HG03196 (cell line): Measurements from ENCODE around the gene TRPC4AP.

Experiments used
- ATAC-seq: cut with Tn5 transposase; IDR thresholded peaks from one replicate; pipeline ENCODE4 v1.9.1; 2021; ENCODE audit not compliant: unreplicated experiment

The TRPC4AP gene

GRCh38 chr20:34990661-34991214 lies 101.9 kb downstream of the TRPC4AP start:
- no peak for ATAC-seq

GRCh38 chr20:34990231-34990630 lies 102.4 kb downstream of the TRPC4AP start:
- ATAC-seq, result no peak

DNA sequence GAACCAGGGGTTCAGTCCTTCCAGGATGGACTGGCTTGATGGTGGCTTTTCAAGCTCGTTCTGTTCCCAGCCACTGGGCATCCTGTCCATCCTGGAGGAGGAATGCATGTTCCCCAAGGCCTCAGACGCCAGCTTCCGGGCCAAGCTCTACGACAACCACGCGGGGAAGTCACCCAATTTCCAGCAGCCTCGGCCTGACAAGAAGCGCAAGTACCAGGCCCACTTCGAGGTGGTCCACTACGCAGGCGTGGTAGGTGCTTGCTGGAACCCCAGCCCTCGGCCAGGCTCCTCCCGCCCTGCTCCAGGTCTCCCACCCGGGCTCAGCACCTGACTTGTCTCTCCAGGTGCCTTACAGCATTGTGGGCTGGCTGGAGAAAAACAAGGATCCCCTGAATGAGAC lies 102.9 kb downstream of the TRPC4AP start:
- no peak for ATAC-seq

DNA sequence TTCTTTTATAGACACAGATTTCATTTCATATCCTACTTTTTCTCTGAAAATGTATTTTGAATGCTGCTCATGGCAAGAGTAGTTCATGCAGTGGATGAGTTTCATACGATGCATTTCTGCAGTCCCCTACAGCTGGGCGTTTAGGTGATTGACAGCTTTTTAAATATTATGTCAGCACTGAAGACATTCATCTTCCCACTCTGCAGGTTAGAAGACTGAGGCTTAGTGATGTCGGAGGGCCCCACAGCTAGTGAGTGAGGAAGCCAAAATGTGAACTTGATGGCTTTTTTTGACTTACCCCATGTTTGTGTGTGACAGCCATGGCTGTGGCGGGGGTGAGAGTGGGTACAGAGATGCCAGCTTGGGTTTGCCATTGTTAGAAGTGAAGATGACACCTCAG lies 103.5 kb downstream of the TRPC4AP start:
- no peak for ATAC-seq

DNA sequence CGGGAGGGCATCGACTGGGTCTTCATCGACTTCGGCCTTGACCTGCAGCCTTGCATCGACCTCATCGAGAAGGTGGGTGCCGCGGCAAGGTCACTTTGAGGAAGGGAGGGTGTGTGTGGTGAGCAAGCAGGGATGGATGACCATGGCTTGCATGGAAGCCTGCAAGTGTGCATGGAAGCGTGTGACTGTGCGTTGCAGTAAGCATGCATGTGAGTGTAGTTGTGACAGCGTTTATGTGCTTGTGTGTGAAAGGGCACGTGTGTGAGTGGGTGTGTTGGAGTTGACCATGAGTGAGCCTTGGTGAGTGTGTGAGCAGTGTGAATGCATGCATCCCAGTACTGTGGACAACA lies 104.4 kb downstream of the TRPC4AP start:
- no peak for ATAC-seq

DNA sequence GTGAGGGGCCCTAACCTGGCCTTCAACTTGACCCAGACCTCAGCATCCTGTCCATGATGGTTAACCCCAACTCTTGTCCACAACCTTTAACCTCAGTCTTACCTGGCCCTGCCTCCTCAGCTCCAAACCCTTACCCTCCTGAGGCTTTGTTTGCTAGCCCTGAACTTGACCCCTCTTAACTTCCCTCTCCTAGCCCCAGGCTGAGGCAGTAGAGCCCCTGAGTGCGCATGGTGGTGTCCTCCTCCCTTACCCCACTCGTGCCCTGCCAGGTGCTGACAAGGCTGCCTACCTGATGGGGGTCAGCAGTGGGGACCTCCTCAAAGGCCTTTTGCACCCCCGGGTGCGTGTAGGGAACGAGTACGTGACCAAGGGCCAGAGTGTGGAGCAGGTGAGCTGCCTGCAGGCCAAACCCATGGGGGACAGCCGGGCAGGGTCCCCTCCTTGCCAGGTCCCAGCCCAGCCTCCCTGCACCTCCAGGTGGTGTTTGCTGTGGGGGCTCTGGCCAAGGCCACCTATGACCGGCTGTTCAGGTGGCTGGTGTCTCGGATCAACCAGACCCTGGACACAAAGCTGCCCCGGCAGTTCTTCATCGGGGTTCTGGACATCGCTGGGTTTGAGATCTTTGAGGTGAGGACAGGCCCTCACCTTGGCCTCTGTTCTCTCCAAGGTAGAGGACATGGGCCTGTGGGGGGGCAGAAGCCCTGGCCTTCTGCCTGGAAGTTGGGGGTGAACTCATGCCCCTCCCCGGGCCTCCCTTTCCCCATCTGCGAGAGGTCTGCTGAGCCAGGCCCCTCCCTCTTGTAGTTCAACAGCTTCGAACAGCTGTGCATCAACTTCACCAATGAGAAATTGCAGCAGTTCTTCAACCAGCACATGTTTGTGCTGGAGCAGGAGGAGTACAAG lies 105.1 kb downstream of the TRPC4AP start:
- no peak for ATAC-seq

DNA sequence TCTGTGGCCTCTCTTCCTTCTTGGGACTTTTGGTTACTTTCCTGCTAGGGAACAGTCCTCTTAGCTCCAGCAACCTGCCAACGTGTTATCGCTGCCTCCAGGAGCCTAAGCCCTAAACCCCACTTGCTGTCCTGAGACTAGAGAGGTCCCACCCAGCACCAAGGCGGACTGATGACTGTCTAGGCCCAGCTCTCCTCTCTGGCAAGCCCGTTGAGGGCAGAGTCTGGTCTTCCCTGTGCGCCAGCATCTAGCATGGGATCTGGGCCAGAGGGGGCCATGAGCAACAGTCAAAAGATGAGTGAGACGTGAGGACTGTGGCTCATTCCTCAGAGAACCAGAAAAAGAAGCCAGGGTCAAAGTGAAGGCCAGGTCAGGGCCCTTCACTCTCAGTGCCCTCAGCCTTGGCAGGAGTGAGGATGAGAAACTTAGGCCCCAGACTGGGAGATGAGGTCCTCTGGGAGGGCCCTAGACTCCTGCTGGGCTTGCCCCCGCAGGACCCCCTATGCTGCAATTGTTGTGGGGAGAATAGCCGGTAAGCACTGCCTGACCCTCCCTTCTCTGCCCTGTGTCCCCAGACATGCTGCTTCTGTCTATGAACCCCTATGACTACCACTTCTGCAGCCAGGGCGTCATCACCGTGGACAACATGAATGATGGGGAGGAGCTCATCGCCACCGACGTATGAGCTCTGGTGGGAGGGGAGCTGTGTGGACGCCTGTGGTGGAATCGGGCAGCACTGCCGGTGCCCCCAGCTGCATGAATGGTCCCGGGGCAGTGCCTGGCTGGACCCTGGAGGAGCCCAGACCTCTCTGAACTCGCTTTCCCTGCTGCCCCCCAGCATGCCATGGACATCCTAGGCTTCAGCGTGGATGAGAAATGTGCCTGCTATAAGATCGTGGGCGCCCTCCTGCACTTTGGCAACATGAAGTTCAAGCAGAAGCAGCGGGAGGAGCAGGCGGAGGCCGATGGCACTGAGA lies 106.0 kb downstream of the TRPC4AP start:
- no peak for ATAC-seq

DNA sequence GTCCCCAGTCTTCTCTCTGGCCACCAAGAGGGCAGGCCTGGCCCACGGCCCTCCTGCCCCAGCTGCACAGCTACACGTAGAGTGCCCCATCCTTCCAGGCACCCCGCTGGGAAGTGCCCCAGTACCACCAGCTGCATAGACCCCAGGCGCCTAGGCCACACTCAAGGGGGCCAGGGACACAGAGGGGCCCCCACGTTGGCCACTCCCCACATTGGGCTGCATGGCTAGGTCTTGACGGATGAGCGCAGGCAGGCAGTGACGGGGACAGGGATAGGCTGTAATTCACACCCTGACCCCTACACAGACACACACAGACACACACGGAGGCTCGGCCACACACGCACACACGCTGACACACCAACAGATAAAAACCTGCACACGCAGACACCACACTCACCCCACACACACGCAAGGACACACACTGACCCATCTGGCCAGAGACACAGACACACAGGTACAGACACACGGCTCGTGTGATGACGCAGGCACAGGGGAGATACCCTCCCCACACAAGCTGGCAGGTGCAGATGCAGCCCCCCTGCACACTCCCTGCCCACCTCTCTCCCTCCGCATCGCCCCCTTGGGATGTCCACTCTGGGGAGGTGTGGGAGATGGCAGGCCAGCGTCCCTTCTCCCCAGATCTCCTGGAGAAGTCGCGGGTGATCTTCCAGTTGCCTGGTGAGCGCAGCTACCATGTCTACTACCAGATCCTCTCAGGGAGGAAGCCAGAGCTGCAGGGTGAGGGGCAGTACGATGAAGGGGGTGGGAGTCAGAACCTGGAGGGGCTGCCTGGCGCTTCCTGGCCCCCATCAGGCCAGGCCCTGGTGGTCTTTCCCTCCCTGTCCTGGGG lies 106.9 kb downstream of the TRPC4AP start:
- ATAC-seq, result no peak

DNA sequence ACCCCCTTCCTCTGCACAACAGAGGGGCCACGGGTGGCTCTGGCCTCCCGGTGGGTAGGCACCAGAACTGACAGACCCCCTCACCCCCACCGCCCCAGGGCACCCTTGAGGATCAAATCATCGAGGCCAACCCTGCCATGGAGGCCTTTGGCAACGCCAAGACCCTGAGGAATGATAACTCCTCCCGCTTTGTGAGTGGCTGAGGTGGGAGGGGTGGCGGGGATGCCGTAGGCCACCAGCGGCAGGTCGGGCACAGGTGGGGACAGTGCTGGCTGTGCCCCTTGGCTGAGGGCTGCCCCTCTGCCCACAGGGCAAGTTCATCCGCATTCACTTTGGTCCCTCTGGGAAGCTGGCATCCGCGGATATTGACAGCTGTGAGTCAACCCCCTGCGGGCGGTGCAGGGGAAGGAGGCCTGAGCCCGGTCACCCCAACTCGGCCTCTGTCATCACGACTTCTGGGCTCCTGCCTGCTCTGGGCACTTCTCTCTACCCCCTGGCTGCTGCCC lies 107.8 kb downstream of the TRPC4AP start:
- ATAC-seq, result no peak

- ATAC-seq, result no peak
These were observed 108.4 kb downstream of the TRPC4AP start for GRCh38 chr20:34983995-34984735.

- no peak for ATAC-seq
These were observed 109.4 kb downstream of the TRPC4AP start for GRCh38 chr20:34983089-34983820.

GRCh38 chr20:34982270-34983088 lies 110.1 kb downstream of the TRPC4AP start:
- ATAC-seq, result no peak

GRCh38 chr20:34980543-34981233 lies 111.9 kb downstream of the TRPC4AP start:
- ATAC-seq, result no peak

DNA sequence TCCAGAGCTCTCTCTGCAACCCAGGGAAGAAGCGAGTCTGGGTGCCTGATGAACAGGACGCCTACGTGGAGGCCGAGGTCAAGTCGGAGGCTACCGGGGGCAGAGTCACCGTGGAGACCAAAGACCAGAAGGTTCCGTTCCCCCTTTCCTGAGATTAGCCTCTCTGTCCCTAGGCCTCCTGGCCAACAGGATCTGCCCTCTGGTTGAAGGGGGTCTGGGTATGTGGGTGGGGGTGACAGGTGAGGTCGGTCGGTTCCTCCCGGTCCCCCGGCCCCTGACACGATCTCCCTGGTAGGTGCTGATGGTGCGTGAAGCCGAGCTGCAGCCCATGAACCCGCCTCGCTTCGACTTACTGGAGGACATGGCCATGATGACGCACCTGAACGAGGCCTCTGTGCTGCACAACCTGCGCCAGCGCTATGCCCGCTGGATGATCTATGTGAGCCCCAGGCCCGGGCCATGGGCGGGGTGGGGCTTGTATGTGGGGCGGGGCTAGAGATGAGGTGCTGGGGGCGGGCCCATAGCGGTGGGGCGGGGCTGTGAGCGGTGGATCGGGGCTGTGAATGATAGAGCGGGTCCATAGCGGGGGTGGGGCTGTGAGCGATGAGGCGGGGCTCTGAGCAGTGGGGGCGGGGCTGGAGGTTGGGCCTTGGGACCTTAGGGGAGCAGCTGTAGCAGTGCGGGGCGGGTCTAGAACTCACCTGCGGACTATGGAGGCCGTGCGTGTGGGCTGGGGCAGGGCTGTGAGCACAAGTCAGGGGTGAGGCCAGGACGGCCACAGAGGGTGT lies 113.0 kb downstream of the TRPC4AP start:
- ATAC-seq, result no peak

DNA sequence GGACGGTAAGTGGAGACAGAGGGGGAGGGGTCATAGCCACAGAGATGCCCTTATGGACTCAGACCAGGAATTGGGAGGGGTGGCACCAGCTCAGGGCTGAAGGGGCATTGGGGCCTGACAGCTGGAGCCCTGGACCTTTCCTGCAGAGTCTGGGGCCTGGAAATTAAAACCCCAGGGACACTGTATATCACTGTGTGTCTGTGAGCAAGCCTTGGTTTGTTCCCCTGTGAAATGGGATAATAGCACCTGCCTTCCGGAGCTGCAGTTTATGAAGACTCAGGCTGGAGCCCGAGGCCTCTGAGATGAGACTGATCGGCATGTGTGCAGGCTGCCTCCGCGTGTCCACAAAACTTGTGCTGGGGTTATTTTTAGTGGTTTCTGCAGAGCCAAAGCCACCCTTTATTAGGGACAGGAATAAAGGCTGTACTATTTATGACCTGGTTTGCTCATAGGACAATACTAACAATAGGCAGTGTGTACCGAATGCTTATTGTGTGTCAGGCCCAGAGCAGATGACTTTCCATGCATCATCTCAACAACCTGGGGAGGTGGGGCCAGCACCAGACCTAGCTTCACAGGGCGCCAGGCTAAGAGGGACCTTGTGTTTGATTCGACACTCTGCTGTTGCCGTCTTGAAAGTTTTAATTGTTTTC lies 114.4 kb downstream of the TRPC4AP start:
- no peak for ATAC-seq

DNA sequence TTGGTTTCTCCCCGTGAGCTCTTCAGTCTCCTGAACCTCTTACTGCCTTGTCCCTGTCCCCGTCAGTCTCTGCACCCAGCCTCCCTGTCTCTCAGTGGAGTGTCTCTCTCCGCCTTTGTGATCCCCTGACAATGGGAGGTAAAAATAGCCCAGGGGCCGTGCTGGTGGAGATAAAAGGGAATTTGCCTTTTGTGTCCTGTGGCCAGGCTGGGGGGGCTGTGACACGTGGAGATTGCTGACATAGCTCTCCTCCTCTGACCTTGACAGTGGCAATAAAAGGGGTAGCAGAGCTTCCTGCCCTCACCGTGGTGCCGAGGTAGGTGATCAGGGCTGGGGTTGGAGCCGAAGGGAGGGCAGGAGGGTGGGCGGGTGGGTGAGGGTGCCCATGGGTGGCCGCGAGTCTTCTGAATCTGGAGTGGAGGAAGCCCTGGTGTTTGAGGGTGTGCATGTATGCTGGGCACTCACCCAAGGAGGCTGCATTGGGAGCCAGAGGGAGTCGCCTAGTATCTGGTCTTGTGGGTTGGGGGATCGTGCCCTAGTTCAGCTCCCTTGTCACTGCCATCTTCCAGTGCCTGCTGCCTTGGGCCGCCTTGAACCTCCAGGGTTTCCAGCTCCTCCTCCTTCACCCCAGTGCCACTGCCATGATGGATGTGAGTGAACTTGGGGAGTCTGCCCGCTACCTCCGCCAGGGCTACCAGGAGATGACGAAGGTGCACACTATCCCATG lies 115.1 kb downstream of the TRPC4AP start:
- no peak for ATAC-seq
